ENCODE results near the gene CHST8. TPM values are rescaled to one million over a fixed set of nuclear protein-coding genes. Genes with fewer than 3 reads are reported as not detected.

The CHST8 gene
- total and polyA plus RNA-seq, 5 donors from 2014 or later: 0.27 TPM; not detected in 4

DNA sequence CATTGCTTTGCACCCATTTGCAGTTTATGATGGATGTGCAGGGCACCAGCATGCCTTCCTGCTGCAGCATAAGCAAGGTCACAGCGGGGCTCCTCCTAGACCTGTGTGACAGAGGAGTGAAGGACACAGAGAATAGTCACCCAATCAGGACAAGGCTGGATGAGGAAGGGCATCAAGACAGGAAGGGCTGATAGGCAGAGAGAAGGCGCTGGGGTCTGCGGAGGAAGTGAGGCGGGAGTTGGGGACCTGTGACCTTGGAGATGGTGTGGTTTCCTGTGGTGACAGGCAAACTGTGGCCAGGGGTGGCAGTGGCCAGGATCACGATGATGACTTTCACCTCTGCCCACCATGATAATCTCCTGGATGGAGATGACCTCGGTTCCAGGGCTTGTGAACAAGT lies 158.5 kb downstream of the CHST8 start:
- no peak for ATAC-seq (ENCODE audit: low read depth in 2 of 2)
- Mint-ChIP-seq H3K36me3 (no peaks in the 10 kb centered on the region), H3K9me3 (peaks cover 0 to 3% (median 0%) of the 10 kb centered on the region in 7 donors), H3K27ac (peak overlapping the region in 1 of 3 donors; percentile 64), H3K27me3 (peaks cover 18% of the 10 kb centered on the region), H3K4me3 (no peak overlapping the region), H3K4me1 (peaks cover 0 to 7% (median 1%) of the 10 kb centered on the region in 4 donors)
- Histone ChIP-seq H3K4me3 (ENCODE audit: low read depth, low read length) (no peak overlapping the region), H3K9me3 (ENCODE audit: control insufficient read depth in 2 of 2, low read length in 2 of 2) (no peaks in the 10 kb centered on the region), H3K27ac (ENCODE audit: insufficient read depth, low read length, poor library complexity, severe bottlenecking) (no peak overlapping the region), H3K4me1 (ENCODE audit: control insufficient read depth, insufficient read depth, low read length, poor library complexity, severe bottlenecking) (no peaks in the 10 kb centered on the region), H3K27me3 (ENCODE audit: control insufficient read depth, insufficient read depth, low read length) (peaks cover 2% of the 10 kb centered on the region), H3K36me3 (ENCODE audit: control insufficient read depth, insufficient read depth, low read length) (no peaks in the 10 kb centered on the region)
- DNase-seq: no peak

DNA sequence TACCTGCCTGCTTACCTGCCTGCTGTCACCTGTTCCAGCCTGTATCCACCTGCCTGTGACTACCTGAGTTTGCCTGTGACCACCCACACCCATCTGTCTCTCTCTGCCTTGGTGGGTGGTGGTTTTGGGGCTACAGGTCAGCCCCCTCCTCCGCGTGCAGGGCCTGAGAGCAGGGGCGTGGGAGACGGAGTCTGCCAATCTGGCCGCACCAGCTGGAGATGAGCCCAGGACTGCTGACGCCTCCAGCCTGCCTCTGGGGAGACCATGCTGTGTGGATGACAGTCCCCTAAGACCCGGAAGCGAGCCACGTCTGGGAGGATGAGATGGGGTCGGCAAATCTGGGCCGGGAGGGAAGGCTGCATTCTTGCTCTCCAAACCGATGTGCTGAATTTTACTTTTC lies 159.0 kb downstream of the CHST8 start:
- no peaks in the 10 kb centered on the region for H3K36me3 Mint-ChIP-seq
- H3K9me3 Mint-ChIP-seq: peaks cover 0 to 3% (median 0%) of the 10 kb centered on the region in 7 donors
- Histone ChIP-seq H3K27ac (ENCODE audit: insufficient read depth, low read length, poor library complexity, severe bottlenecking) (no peak overlapping the region), H3K27me3 (ENCODE audit: control insufficient read depth, insufficient read depth, low read length) (peaks cover 2% of the 10 kb centered on the region), H3K4me3 (ENCODE audit: low read depth, low read length) (no peak overlapping the region), H3K9me3 (ENCODE audit: control insufficient read depth in 2 of 2, low read length in 2 of 2) (no peaks in the 10 kb centered on the region), H3K4me1 (ENCODE audit: control insufficient read depth, insufficient read depth, low read length, poor library complexity, severe bottlenecking) (no peaks in the 10 kb centered on the region), H3K36me3 (ENCODE audit: control insufficient read depth, insufficient read depth, low read length) (no peaks in the 10 kb centered on the region)
- H3K4me3 Mint-ChIP-seq: no peak overlapping the region
- peaks cover 18% of the 10 kb centered on the region for H3K27me3 Mint-ChIP-seq
- no peak overlapping the region for H3K27ac Mint-ChIP-seq
- peaks cover 0 to 8% (median 1%) of the 10 kb centered on the region in 4 donors for H3K4me1 Mint-ChIP-seq
- no peak for ATAC-seq (ENCODE audit: low read depth in 2 of 2)
- DNase-seq: no peak

DNA sequence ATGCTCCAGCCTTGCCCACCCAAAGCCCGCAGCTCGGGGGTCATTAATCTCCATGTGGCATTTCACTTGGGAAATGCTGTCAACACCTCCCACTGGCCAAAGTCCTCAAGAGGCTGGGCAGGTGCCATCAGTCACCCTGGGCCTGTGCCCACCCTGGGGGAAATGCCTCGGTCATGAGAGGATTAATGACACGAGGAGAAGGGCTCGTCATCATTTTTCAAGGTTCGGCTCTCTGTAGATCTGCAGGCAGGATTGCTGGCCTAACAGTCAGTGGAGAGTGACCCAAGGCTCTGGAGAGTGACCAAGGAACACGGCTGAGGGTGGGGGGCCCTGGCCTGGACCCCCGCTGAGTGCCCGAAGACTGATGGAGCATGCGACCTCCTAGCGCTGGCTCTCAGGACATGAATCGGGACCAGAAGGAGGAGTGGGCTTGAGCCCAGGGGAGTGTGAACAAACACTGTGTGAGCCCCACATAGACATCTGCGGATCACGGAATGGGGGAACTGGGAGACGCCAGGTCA lies 159.7 kb downstream of the CHST8 start:
- Mint-ChIP-seq H3K4me1 (peaks cover 0 to 9% (median 1%) of the 10 kb centered on the region in 4 donors), H3K27ac (no peak overlapping the region), H3K36me3 (no peaks in the 10 kb centered on the region), H3K9me3 (peaks cover 0 to 3% (median 0%) of the 10 kb centered on the region in 7 donors), H3K4me3 (no peak overlapping the region), H3K27me3 (peaks cover 18% of the 10 kb centered on the region)
- Histone ChIP-seq H3K27me3 (ENCODE audit: control insufficient read depth, insufficient read depth, low read length) (peaks cover 2% of the 10 kb centered on the region), H3K36me3 (ENCODE audit: control insufficient read depth, insufficient read depth, low read length) (no peaks in the 10 kb centered on the region), H3K4me1 (ENCODE audit: control insufficient read depth, insufficient read depth, low read length, poor library complexity, severe bottlenecking) (no peaks in the 10 kb centered on the region), H3K27ac (ENCODE audit: insufficient read depth, low read length, poor library complexity, severe bottlenecking) (no peak overlapping the region), H3K4me3 (ENCODE audit: low read depth, low read length) (no peak overlapping the region), H3K9me3 (ENCODE audit: control insufficient read depth in 2 of 2, low read length in 2 of 2) (no peaks in the 10 kb centered on the region)
- ATAC-seq (ENCODE audit: low read depth in 2 of 2) (no peak), DNase-seq (no peak)

DNA sequence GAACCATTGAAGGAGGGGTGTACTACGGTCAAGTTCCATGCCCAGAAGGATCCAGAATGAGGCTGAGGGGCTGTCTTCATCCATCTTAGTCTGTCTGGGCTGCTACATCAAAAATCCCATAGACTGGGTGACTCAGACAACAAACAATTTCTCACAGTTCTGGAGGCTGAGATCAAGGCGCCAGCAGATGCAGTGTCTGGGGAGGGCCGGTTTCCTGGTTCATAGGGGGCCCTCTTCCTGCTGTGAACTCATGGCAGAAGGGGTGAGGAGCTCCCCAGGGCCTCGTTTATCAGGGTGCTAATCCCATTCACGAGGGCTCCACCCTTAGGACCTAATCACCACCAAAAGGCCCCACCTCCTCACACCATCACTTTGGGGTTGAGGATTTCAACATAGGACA lies 160.2 kb downstream of the CHST8 start:
- Histone ChIP-seq H3K27ac (ENCODE audit: insufficient read depth, low read length, poor library complexity, severe bottlenecking) (no peak overlapping the region), H3K27me3 (ENCODE audit: control insufficient read depth, insufficient read depth, low read length) (peaks cover 2% of the 10 kb centered on the region), H3K36me3 (ENCODE audit: control insufficient read depth, insufficient read depth, low read length) (no peaks in the 10 kb centered on the region), H3K4me3 (ENCODE audit: low read depth, low read length) (no peak overlapping the region), H3K4me1 (ENCODE audit: control insufficient read depth, insufficient read depth, low read length, poor library complexity, severe bottlenecking) (no peaks in the 10 kb centered on the region), H3K9me3 (ENCODE audit: control insufficient read depth in 2 of 2, low read length in 2 of 2) (no peaks in the 10 kb centered on the region)
- Mint-ChIP-seq H3K27me3 (peaks cover 22% of the 10 kb centered on the region), H3K4me3 (no peak overlapping the region), H3K36me3 (no peaks in the 10 kb centered on the region), H3K9me3 (peaks cover 0 to 3% (median 0%) of the 10 kb centered on the region in 7 donors), H3K4me1 (peaks cover 0 to 9% (median 1%) of the 10 kb centered on the region in 4 donors), H3K27ac (no peak overlapping the region)
- DNase-seq (no peak), ATAC-seq (ENCODE audit: low read depth in 2 of 2) (no peak)

DNA sequence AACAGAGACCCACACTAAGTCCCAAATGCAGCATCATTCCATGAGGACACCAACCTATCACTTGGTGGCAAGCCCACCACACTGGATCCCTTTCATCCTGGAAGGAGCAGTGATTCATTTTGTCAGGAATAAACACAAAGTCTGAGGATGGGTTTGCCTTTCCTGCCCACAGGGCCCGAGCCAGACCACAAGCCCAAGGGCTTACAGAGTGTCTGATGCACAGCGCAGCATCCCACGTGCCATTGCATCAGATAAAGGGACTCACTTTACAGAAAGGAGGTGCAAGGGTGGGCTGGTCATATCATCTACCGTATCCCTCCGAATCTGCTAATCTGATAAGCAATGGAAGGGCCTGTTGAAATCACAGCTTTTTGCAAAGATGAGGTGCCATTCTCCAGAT lies 162.7 kb downstream of the CHST8 start:
- no peaks in the 10 kb centered on the region for H3K36me3 ChIP-seq (ENCODE audit: control insufficient read depth, insufficient read depth, low read length)
- Mint-ChIP-seq H3K27me3 (peaks cover 19% of the 10 kb centered on the region), H3K27ac (no peak overlapping the region), H3K9me3 (peaks cover 0 to 3% (median 0%) of the 10 kb centered on the region in 7 donors), H3K4me1 (peaks cover 0 to 3% (median 0%) of the 10 kb centered on the region in 4 donors), H3K4me3 (no peak overlapping the region), H3K36me3 (no peaks in the 10 kb centered on the region)
- H3K4me3 ChIP-seq (ENCODE audit: low read depth, low read length): no peak overlapping the region
- no peaks in the 10 kb centered on the region for H3K9me3 ChIP-seq (ENCODE audit: control insufficient read depth in 2 of 2, low read length in 2 of 2)
- DNase-seq (no peak), ATAC-seq (ENCODE audit: low read depth in 2 of 2) (no peak)
- H3K27me3 ChIP-seq (ENCODE audit: control insufficient read depth, insufficient read depth, low read length): peaks cover 2% of the 10 kb centered on the region
- H3K4me1 ChIP-seq (ENCODE audit: control insufficient read depth, insufficient read depth, low read length, poor library complexity, severe bottlenecking): no peaks in the 10 kb centered on the region
- no peak overlapping the region for H3K27ac ChIP-seq (ENCODE audit: insufficient read depth, low read length, poor library complexity, severe bottlenecking)

DNA sequence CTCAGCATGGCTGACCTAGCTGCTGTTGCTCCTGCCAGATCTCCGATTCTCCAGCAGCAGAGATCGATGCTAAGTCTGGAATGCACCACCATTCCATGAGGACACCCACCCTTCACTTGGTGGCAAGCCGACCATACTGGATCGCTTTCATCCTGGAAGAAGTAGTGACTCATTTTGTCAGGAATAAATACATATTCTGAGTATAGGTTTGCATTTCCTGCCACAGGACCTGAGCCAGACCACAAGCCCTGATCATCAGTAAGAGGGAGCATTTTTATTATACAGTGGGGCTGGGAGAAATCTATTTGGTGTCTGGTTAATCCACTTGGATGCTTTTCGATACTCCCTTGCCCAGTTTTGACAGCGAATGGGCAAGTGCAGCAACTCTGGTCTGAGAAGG lies 164.0 kb downstream of the CHST8 start:
- Mint-ChIP-seq H3K9me3 (peaks cover 0 to 5% (median 0%) of the 10 kb centered on the region in 7 donors), H3K4me3 (no peak overlapping the region)

DNA sequence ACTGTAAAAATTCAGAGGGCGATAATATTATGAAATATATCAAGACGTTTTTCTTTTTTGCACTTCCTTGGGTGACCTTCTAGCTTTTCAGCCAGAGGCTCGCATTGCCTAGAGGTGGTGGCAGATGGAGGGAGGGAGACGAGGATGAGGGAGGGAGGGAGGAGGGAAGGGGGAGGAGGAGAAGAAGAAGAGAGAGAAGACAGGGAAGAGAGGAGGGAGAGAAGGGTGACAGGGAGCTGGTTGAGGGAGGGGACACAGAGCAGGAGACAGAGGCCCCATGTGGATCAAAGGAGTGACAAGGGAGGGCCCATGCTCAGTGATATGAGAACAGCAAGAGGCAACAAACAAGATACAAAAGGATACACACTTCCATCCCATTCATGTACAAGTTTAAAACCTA lies 166.9 kb downstream of the CHST8 start:
- no peak for ATAC-seq (ENCODE audit: low read depth in 2 of 2)
- peaks cover 12% of the 10 kb centered on the region for H3K27me3 ChIP-seq (ENCODE audit: control insufficient read depth, insufficient read depth, low read length)
- H3K27me3 Mint-ChIP-seq: peaks cover 38% of the 10 kb centered on the region

More for the DNA sequence above, 164.0 kb downstream of the CHST8 start:
- Histone ChIP-seq H3K9me3 (ENCODE audit: control insufficient read depth in 2 of 2, low read length in 2 of 2) (no peaks in the 10 kb centered on the region), H3K4me3 (ENCODE audit: low read depth, low read length) (no peak overlapping the region), H3K4me1 (ENCODE audit: control insufficient read depth, insufficient read depth, low read length, poor library complexity, severe bottlenecking) (no peaks in the 10 kb centered on the region), H3K36me3 (ENCODE audit: control insufficient read depth, insufficient read depth, low read length) (no peaks in the 10 kb centered on the region), H3K27ac (ENCODE audit: insufficient read depth, low read length, poor library complexity, severe bottlenecking) (no peak overlapping the region), H3K27me3 (ENCODE audit: control insufficient read depth, insufficient read depth, low read length) (peaks cover 2% of the 10 kb centered on the region)
- no peak for ATAC-seq (ENCODE audit: low read depth in 2 of 2)
- Mint-ChIP-seq H3K4me1 (peaks cover 0 to 3% (median 0%) of the 10 kb centered on the region in 4 donors), H3K27me3 (peaks cover 19% of the 10 kb centered on the region), H3K36me3 (no peaks in the 10 kb centered on the region), H3K27ac (no peak overlapping the region)
- no peak for DNase-seq

DNA sequence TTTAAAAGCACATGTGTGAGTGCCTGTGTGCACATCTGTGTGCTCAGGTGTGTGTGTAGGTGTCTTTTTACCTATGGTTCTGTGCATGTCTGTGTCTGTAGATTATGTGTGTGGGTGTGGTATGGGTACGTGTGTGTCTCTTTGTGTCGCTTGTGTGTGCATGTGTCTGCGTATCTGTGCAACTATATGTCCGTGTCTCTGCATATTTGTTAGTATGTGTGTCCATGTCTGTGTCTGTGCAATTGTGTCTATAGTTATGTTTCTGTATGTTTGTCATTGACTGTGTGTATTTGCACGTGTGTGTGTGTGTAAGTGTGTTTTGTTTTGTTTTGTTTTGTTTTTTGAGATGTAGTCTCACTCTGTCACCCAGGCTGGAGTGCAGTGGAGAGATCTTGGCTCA lies 167.6 kb downstream of the CHST8 start:
- Mint-ChIP-seq H3K27ac (no peak overlapping the region), H3K36me3 (no peaks in the 10 kb centered on the region), H3K9me3 (peaks cover 0 to 2% (median 0%) of the 10 kb centered on the region in 7 donors), H3K4me1 (peaks cover 0 to 3% (median 0%) of the 10 kb centered on the region in 4 donors), H3K27me3 (peaks cover 45% of the 10 kb centered on the region), H3K4me3 (no peak overlapping the region)
- ATAC-seq (ENCODE audit: low read depth in 2 of 2) (no peak), DNase-seq (no peak)
- Histone ChIP-seq H3K36me3 (ENCODE audit: control insufficient read depth, insufficient read depth, low read length) (no peaks in the 10 kb centered on the region), H3K9me3 (ENCODE audit: control insufficient read depth in 2 of 2, low read length in 2 of 2) (no peaks in the 10 kb centered on the region), H3K27me3 (ENCODE audit: control insufficient read depth, insufficient read depth, low read length) (peaks cover 13% of the 10 kb centered on the region), H3K27ac (ENCODE audit: insufficient read depth, low read length, poor library complexity, severe bottlenecking) (no peak overlapping the region), H3K4me3 (ENCODE audit: low read depth, low read length) (no peak overlapping the region), H3K4me1 (ENCODE audit: control insufficient read depth, insufficient read depth, low read length, poor library complexity, severe bottlenecking) (no peaks in the 10 kb centered on the region)

More for the DNA sequence above, 166.9 kb downstream of the CHST8 start:
- H3K4me3 Mint-ChIP-seq: no peak overlapping the region
- no peak overlapping the region for H3K27ac ChIP-seq (ENCODE audit: insufficient read depth, low read length, poor library complexity, severe bottlenecking)
- no peaks in the 10 kb centered on the region for H3K36me3 Mint-ChIP-seq
- no peaks in the 10 kb centered on the region for H3K9me3 ChIP-seq (ENCODE audit: control insufficient read depth in 2 of 2, low read length in 2 of 2)
- no peaks in the 10 kb centered on the region for H3K36me3 ChIP-seq (ENCODE audit: control insufficient read depth, insufficient read depth, low read length)
- H3K4me3 ChIP-seq (ENCODE audit: low read depth, low read length): no peak overlapping the region
- H3K4me1 Mint-ChIP-seq: peaks cover 0 to 3% (median 0%) of the 10 kb centered on the region in 4 donors
- H3K27ac Mint-ChIP-seq: no peak overlapping the region
- no peaks in the 10 kb centered on the region for H3K4me1 ChIP-seq (ENCODE audit: control insufficient read depth, insufficient read depth, low read length, poor library complexity, severe bottlenecking)
- no peak for DNase-seq
- H3K9me3 Mint-ChIP-seq: peaks cover 0 to 2% (median 0%) of the 10 kb centered on the region in 7 donors

All from CD4-positive, CD25-positive, alpha-beta regulatory T cell (primary cell).